ENCODE results near the gene HMGCLL1. TPM values are rescaled to one million over a fixed set of nuclear protein-coding genes. Genes with fewer than 3 reads are reported as not detected.

Gene HMGCLL1
- total and polyA plus RNA-seq, 9 donors: 0.12 to 3.1 (median 0.67) TPM; not detected in 2

DNA sequence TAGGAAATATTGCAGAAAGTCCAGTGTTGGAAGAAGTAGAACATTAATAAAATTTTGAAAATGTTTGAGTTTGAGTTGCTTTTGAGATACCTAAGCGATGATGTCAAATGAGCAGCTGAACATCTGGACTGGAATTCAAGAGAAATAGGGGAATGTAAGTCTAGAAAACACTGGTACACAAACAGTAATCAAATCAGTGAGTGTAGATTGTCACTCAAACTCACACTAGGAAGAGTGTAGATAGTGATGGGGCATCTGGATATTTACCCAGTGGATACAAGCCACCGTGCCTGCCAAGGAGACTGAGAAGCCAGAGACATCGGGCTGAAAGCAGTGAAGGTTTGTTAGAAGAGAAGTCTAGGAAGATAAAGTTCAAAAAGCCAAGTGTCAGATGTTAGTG is 2.2 kb downstream of the HMGCLL1 start:
- WGBS, 3 donors: 85 to 86% (median 86%) methylated on average over 3 of the region's 3 CpGs
- H3K36me3 ChIP-seq: no peaks in the 10 kb centered on the region
- no peak for TF ChIP-seq POLR2A (IDR thresholded peaks at IDR 0.05)
- TF ChIP-seq, protein P1, sequence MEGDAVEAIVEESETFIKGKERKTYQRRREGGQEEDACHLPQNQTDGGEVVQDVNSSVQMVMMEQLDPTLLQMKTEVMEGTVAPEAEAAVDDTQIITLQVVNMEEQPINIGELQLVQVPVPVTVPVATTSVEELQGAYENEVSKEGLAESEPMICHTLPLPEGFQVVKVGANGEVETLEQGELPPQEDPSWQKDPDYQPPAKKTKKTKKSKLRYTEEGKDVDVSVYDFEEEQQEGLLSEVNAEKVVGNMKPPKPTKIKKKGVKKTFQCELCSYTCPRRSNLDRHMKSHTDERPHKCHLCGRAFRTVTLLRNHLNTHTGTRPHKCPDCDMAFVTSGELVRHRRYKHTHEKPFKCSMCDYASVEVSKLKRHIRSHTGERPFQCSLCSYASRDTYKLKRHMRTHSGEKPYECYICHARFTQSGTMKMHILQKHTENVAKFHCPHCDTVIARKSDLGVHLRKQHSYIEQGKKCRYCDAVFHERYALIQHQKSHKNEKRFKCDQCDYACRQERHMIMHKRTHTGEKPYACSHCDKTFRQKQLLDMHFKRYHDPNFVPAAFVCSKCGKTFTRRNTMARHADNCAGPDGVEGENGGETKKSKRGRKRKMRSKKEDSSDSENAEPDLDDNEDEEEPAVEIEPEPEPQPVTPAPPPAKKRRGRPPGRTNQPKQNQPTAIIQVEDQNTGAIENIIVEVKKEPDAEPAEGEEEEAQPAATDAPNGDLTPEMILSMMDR (IDR thresholded peaks at IDR 0.05): no peak
- no peak for TF ChIP-seq EP300 (IDR thresholded peaks at IDR 0.05)
- H3K4me3 ChIP-seq: no peak overlapping the region
- DNase-seq: no peak
- no peaks in the 10 kb centered on the region for H3K4me1 ChIP-seq (ENCODE audit: insufficient read depth)
- H3K27ac ChIP-seq: no peak overlapping the region
- intact Hi-C loops (cut with DNase I): no loop called here
- H3K9me3 ChIP-seq: no peaks in the 10 kb centered on the region
- no peaks in the 10 kb centered on the region for H3K27me3 ChIP-seq

DNA sequence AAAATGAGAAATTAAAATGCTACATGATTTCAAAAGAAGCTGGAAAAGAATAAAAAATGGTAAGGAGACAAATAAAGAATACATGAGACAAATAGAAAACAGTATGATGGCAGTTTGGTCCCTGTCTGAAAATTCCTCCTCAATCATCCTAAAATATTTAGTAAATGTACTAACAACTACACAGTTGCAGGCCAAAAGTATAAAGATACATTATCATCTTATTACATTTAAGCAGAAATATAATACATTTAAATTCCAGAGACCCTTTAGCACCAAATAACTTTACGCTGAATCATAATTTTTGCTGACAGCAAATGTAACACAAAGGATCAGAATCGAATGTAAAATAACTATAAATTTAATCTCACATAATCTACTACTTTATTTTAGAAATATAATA is 4.4 kb downstream of the HMGCLL1 start:
- Histone ChIP-seq H3K4me1 (ENCODE audit: insufficient read depth) (no peaks in the 10 kb centered on the region), H3K27ac (no peak overlapping the region), H3K9me3 (no peaks in the 10 kb centered on the region), H3K27me3 (no peaks in the 10 kb centered on the region), H3K36me3 (no peaks in the 10 kb centered on the region), H3K4me3 (no peak overlapping the region)
- DNase-seq: no peak
- TF ChIP-seq, protein P1 (IDR thresholded peaks at IDR 0.05): no peak
- TF ChIP-seq POLR2A (IDR thresholded peaks at IDR 0.05) (no peak), EP300 (IDR thresholded peaks at IDR 0.05) (no peak)
- intact Hi-C loops (cut with DNase I): no loop called here
- WGBS, 3 donors: 82 to 93% (median 87%) methylated on average over 2 of the region's 2 CpGs

DNA sequence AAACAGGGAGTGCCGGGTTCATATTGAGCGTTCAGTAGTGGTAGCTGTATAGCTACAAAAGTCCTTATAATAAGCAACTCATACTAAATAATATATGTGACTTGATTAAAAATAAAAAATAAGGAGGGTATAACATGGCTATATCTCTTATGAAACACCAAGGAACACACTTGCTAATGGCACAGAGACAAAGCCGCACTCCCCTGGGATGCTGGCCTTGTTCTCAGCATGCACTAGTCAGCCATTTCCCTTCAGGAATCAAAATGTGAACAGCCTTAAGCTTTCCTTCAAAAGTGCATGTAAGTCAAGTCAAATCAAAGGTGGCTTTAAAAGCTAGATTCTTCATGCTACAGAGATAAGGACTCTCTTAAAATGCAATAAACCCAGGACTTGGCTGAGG is 9.4 kb downstream of the HMGCLL1 start:
- no peak overlapping the region for H3K4me3 ChIP-seq
- no peak for TF ChIP-seq EP300 (IDR thresholded peaks at IDR 0.05)
- TF ChIP-seq, protein P1 (IDR thresholded peaks at IDR 0.05): no peak
- TF ChIP-seq POLR2A (IDR thresholded peaks at IDR 0.05): no peak
- no peak for DNase-seq
- no peak overlapping the region for H3K27ac ChIP-seq
- H3K27me3 ChIP-seq: no peaks in the 10 kb centered on the region
- WGBS, 3 donors: 29 to 53% (median 31%) methylated on average over 3 of the region's 3 CpGs
- H3K9me3 ChIP-seq: no peaks in the 10 kb centered on the region
- no peaks in the 10 kb centered on the region for H3K4me1 ChIP-seq (ENCODE audit: insufficient read depth)
- intact Hi-C loops (cut with DNase I): no loop called here
- no peaks in the 10 kb centered on the region for H3K36me3 ChIP-seq

DNA sequence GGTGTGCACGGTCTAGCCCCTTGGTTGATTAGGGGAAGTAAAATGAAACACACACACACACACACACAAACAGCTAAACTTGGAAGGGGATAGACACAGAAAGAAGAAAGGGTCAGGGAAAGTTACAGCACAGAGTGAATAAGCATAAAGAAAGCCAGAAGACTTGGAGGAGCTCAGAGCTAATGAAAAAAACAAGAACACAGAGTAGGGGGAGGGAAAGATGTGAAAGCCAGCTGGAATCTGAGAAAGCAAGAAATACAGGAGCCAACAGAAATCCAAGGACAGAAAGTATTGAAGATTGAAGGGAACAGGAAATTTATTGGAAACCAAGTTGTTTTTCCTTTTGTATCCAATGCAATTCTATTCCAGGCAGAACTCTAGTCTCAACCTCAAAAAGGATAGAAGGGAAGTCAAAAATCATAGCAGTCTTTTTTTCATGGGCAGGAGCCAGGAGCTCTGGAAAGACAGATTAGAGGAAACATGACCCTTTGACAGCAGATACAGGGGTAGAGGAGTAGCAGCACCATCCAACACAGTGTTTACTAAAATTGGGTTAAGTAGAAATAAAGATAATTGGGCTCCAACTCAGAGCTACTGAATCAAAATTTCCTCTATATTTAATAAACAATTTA is 10.1 kb downstream of the HMGCLL1 start:
- Histone ChIP-seq H3K9me3 (no peaks in the 10 kb centered on the region), H3K27ac (no peak overlapping the region), H3K4me3 (no peak overlapping the region), H3K4me1 (ENCODE audit: insufficient read depth) (no peaks in the 10 kb centered on the region), H3K36me3 (no peaks in the 10 kb centered on the region), H3K27me3 (no peaks in the 10 kb centered on the region)
- 6 to 11% (median 6%) methylated on average over 1 of the region's 1 CpG for WGBS, 3 donors
- DNase-seq: no peak
- no peak for TF ChIP-seq POLR2A (IDR thresholded peaks at IDR 0.05)
- TF ChIP-seq EP300 (IDR thresholded peaks at IDR 0.05): no peak
- TF ChIP-seq, protein P1 (IDR thresholded peaks at IDR 0.05): no peak
- intact Hi-C loops (cut with DNase I): no loop called here
